Measurements from ENCODE around the gene LARP7.
"Not testable (repeated sequence)": the region's sequence is repeated elsewhere in the genome, so short reads cannot be mapped to it uniquely, and the experiment has no call there.

LARP7 gene

DNA sequence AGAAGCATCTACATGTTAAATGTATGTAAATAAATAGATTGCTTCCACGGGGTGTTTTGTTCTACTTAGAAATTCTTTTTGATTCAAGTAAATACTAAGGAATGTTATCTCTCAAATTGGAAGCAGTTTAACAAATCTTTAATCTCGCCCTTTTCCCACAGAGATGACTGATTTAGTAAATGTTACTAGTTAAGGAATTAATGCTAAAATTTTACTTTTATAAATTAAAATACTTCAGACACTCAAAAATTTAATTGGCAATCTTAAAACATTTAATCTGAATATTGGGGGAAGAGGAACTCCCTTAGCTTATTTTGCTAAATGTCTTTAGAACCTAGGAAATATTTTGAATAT, 12.1 kb downstream of the LARP7 start:
- no peak for DNase-seq (ENCODE audit: low read depth in 2 of 3, low spot score in 1 of 3)

DNA sequence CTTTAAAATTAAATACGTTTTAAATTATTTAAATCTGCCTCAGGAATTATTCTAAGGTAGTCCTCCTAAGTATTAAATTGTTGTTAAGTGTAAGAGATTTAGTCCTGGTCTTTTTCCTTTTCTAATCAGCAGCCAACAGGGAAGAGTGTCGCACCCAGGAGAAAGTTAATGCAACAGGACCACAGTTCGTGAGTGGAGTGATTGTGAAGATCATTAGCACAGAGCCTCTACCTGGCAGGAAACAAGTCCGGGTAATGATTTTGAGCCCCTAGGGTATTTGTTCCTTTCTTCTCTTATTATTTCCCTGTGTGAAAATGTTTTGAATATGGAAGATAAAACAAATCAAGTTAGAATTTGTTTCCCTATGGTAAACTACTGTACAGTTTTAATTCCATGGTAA, 13.4 kb downstream of the LARP7 start:
- DNase-seq (ENCODE audit: low read depth in 2 of 3, low spot score in 1 of 3) = no peak

DNA sequence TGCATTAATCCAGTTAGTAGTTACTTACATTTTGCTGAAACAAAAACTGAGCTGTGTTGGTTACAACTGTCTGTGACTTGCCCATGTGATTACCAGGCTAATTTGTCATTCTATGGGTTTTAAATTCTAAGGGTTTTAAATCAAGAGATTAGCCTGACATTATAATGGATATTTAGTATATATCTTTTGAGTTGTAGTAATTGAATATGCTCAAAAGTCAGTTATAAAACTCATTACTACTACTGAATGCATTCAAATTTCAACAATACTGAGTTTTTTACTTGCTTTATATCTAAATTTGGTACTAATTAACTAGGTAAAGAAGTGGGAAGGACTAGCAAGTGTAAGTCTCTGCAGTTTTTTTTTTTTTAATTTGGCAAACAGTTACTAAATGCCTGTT, 14.7 kb downstream of the LARP7 start:
- no peak for DNase-seq (ENCODE audit: low read depth in 2 of 3, low spot score in 1 of 3)

DNA sequence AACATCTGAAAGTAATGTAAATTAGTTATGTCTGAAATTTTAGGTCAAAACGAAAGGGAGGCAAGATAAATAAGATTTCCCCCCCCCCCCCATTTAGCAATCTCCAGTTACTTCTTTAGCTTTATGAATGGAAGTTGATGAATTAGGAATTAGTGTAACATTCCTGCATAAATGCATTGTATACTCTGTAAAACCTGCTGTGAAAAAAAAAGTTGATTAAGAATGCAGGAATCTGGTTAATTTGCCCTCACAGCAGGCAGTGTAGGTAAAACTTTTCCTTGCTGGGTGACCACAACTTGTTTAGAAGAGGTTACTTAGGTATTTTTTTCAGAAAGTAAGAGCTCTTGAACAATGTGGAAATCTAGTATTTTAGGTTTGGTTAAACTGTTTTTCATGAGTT, 15.3 kb downstream of the LARP7 start:
- DNase-seq (ENCODE audit: low read depth in 2 of 3, low spot score in 1 of 3) = no peak

DNA sequence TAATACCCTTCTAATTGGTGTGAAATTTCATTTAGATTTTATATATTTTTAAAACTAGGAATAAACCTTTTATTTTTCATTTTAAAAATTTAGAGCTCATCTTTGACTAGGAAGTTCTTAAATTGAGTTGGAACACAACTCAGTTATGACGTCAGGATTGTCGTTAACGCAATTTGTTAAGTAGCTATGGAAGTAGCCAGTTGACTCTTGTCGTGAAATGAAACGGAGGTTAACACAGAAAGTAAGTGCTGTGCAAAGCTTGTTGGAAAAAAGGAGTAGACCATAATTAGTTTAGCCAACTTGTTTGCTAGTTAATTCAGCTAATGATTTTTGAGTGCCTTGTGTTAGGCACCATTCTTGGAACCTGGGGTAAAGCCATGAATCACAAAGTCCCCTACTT, 18.3 kb downstream of the LARP7 start:
- DNase-seq (ENCODE audit: low read depth in 2 of 3, low spot score in 1 of 3) = no peak

DNA sequence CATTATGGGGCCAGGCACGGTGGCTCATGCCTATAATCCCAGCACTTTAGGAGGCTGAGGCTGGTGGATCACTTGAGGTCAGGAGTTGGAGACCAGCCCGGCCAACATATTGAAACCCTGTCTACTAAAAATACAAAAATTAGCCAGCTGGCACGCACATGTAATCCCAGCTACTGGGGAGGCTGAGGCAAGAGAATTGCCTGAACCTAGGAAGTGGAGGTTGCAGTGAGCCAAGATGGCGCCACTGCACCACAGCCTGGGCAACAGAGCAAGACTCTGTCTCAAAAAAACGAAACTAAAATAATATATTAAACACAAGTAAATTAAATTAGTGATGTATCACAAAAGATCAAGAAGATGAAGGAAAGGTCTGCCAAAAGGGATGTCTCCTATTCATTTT, 19.2 kb downstream of the LARP7 start:
- not testable (repeated sequence) for DNase-seq (ENCODE audit: low read depth in 2 of 3, low spot score in 1 of 3)

DNA sequence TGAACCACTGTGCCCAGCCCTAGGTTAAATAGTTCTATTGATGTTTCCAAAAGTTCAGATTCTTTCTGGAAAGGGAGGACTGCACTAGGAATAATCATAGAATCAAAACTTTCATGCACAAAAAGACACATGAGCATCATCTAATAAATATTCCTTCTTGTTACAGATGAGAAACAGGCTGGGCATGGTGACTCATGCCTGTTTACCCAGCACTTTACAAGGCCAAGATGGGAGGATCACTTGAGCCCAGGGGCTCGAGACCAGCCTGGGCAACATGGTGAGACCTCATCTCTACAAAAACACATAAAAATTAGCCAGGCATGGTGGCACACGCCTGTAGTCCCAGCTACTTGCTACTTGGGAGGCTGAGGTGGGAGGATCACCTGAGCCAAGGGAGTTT, 27.7 kb downstream of the LARP7 start:
- DNase-seq (ENCODE audit: low read depth in 2 of 3, low spot score in 1 of 3) = no peak

DNA sequence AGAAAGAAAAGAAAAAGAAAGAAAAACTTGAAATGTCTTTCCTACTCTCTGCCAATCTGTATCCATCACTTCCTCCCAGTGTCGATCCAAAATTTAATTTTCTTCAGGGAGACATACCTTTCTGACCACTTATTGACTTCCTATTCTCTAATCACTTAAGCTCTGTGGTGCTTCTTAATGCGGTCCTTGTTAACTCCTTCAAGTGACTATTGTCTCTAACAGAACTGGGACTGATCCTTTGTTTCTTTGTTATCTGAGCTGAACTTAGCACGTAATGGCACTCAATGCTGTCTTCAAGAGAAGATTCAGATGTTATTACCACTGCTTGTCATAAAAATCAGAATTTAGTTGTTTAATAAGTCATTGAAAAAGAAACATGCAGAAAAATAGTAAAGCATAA, 31.2 kb downstream of the LARP7 start:
- no peak for DNase-seq (ENCODE audit: low read depth in 2 of 3, low spot score in 1 of 3)

DNA sequence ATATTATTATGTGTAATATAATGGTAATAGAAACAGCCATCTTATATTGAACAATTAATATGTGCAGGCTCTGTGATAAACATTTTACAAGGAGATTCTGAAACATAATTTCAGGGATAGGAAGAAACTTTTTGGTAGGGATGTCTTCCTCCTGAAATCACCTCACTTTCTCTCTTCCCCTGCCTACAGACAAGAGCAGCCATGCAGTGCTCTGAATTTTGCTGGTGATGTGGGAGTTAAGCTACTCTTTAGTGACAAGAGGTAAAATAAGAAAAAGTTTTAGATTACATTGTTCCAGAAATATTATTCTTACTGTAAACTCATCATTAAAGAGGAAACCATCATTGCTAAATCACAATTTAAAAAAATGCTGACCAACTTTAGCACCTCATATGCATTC, 36.1 kb downstream of the LARP7 start:
- DNase-seq (ENCODE audit: low read depth in 2 of 3, low spot score in 1 of 3) = no peak

DNA sequence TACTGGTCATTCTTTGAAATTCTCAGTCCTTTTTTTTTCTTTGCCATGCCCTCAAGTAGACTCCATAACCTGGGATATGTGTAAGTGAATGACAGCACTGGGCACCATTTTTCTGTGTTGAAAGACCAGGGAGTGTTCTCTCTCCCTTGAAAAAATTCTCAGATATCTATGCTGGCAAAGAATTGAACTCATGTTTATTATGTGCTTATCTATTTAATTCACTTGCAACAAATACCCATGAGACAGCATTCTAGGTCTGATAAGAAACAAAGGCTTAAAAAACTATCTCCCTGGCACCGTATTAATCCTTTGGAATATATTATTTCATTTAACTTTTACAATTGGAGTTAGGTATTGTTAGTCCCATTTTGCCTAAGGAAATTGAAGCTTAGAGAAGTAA, 36.7 kb downstream of the LARP7 start:
- no peak for DNase-seq (ENCODE audit: low read depth in 2 of 3, low spot score in 1 of 3)

DNA sequence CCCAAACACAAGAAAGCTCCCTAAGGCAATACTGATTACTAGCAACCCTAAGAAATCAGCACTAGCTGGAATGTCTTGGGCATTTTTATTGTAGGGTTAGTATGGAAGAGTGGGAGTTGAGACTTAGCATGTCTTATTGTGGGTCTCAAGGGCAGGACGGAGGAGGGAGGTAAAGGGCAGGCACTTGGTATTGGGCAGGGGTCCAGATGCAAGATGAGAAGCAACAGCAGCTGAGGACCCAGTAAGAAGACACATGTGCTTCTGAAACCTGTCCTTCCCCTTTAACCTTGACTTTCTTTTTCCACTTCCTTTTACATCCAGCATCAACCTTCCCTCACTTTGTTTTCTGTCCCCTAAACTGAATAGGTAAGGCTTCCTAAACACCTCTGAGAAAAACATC, 37.4 kb downstream of the LARP7 start:
- DNase-seq (ENCODE audit: low read depth in 2 of 3, low spot score in 1 of 3) = no peak

DNA sequence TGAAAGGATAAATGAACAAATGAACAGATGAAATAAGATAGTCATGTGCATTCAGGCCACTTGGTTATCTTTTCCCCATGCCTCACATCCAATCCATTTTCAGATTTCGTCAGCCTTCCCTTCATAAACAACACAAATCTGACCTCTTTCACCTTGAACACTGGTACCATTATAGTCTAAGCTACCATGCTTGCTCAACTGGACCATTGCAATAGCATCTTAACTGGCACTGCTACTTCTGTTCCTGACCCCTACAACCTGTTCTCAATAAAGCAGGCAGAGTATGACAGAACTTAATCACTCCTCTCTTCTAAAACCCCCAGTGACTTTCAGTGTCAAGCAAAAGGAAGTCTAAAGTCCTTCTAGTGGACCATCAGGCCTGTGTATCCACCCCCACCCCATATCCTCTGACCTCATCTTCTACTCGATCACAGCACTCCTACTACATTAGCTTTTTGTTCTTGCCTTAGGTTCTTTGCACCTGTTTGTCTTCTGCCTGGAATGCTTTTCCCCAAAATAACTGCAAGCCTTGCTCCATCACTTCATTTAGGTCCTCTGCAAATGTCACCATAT, 40.7 kb downstream of the LARP7 start:
- DNase-seq (ENCODE audit: low read depth in 2 of 3, low spot score in 1 of 3) = no peak

DNA sequence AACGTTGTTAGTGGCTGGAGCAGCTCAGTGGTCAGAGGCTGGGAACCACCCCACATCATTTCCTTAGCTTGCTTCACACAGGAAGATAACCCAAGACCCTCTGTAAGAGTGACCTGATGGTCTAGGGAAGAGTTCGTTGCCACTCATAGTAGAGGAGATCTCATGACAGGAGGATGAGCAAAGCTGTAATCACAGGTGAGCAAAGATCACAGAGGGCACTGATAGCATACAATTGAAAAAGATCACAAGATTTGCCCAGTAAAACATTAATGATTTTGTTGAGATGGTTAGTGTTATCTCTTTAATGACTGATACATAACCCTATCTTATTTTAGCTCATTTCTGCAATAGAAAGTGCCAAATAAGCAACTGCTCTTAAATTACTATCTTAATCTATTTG, 44.1 kb downstream of the LARP7 start:
- no peak for DNase-seq (ENCODE audit: low read depth in 2 of 3, low spot score in 1 of 3)

DNA sequence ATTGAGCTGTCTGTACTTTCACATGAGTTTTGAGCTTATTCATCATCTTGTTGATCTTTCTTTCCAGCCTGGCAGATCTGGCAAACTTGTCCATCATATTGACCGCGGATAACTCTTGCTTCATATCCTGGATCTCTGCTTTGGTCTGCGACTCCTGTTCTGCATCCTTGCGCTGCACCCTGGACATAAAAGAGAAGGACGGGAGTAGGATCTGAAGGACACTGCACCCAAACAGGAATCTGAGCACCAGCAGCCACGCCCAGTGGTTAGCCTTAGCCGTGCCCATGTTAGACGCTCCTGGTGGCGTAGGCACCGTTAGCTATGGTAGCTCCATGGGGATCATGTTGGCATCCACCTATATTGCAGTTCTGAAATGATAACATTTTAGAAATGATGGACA, 56.6 kb downstream of the LARP7 start:
- no peak for DNase-seq (ENCODE audit: low read depth in 2 of 3, low spot score in 1 of 3)

DNA sequence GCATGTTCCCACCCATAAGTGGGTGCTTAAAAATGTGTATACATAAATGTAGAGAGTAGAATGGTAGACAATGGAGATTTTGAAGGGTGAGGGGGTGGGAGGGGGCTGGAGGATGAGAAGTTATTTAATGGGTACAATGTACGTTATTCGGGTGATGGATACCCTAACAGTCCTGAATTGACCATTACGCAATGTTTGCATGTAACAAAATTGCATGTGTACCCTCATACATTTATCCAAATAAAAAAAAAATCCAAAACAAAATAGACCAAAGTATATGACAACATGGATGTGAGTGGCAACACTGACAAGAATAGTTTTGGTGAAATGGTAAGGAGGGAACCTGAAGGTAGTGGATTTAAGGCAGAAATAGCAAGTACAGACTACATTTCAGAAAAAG, 63.7 kb downstream of the LARP7 start:
- no peak for DNase-seq (ENCODE audit: low read depth in 2 of 3, low spot score in 1 of 3)

DNA sequence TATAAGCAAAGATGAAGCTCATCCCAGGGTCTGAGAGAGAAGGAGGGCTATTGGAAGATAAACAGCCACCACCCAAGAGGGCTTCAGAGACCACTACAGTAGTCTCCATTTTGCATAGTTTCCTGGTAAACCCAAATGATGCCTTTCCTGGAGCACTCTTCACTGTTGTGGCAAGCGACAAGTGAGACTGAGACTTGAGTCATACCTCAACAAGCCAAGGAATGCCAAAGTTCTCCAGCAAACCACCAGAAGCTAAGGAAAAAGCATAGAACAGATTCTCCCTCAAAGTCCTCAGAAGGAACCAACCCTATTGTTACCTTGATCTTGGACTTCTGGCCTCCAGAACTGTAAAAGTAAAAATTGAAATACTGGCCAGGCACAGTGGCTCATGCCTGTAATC, 65.9 kb downstream of the LARP7 start:
- DNase-seq (ENCODE audit: low read depth in 2 of 3, low spot score in 1 of 3) = no peak

DNA sequence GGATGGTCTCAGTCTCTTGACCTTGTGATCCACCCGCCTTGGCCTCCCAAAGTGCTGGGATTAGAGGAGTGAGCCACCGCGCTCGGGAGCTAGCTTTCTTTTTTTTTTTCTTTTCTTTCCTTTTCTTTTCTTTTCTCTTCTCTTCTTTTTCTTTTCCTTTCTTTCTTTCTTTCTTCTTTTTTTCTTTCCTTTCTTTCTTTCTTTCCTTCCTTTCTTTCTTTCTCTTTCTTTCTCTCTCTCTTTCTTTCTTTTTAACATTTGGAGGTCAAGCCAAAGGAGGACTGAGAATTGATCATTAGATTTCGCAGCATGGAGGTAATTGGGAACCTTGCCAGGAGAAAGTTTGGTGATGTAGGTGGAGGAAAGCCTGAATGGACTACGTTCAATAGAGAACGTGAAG, 67.4 kb downstream of the LARP7 start:
- DNase-seq (ENCODE audit: low read depth in 2 of 3, low spot score in 1 of 3) = no peak

DNA sequence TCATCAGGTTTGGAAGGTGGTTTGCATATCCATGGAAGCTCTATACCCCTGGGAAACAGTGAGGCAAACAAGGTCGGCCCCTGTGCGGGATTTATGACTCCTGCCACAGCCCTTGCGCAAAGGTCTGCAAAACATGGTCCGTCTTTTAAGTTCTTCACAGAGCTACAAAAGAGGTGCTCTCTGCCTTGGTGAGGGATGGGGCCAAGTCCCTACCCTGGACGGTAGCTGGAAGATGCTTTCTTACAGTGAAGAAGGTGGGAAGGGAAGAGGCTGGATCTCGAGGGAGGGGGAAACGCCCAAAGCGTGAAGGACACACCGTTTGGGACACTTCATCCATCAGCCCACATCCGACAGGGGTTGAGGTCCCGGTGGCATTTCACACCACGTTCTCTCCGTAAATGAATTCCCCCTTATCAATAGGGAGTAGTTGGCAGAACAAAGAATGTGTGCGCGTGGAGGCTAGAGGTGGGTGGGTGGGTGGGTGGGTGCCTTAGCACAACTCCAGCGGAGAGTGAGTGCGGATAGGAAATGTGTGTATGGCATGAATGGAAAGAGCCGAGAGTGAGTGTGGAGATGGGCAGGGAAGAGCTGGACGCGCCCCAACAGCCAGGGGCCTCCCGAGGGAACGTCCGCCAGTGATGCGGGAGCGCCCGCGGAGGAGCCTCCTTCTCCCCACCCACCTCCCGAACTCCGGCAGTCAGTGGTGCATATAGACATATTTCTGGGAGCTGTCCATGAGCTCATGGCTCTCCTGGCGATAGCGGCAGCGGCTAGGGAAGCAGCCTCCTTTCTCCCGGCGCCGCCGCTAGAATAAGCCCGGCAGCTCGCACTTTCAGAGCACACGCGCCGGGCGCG, 68.3 kb downstream of the LARP7 start:
- DNase-seq (ENCODE audit: low read depth in 2 of 3, low spot score in 1 of 3) = no peak

DNA sequence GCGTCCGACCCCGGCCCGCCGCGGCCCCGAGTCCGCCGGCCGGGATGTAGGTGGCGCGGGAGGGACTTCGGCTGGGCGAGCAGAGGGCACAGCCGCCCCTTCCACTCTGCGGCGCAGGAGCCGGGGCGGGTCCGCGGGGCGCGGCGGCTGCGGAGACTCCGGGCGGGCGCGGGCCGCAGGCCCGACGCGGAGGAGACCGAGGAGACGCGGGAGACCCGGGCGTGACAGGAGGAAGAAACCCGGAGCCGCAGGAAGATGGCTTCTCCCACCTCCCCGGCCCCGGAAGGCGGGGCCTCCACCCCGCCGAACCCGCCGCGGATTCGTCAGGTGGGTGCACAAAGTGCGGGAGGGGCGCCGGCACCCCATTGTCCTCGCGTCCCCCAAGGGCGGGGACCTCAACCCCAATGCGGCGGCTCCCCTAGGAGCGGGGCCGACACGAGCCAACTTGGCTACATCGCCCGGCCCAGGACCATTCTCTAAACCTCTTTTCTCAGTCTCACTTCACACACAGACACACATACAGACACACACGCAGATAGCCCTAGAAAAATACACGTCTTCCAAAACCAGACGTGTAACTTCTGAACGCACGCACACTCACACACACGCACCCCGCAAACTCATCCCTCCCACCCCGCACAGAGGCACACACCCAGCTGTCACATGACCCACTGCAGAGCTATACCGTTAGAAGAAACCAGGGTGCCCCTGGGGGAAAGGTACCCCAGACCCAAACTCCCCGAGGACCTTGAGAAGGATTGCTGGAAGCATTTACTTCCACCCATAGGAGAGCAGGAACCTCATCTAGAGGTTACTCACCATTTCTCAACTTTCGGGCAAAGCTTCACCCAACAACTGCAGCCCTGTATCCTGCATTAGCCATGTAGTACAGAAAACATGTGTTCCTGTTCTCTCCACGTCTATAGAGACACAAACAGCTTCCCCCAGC, 69.2 kb downstream of the LARP7 start:
- not testable (repeated sequence) for DNase-seq (ENCODE audit: low read depth in 2 of 3, low spot score in 1 of 3)

DNA sequence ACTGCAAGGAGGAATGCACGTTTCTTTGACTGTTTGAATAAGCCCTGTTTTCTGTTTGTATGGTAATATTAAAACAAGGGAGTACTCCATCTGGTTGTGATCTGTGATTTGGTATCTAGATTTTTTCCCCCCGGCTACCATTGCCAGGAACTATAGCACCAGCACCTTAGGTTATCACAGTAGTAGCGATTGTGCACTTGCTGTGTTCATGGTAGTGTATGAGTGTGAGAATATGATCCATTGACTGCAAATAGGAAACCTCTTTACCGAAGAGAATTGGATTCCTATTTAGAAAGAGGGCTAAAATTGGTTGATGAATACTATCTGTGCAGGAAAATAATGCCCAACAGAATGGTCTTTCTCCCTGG, 69.9 kb downstream of the LARP7 start:
- DNase-seq (ENCODE audit: low read depth in 2 of 3, low spot score in 1 of 3) = no peak
